ENCODE results near the gene CAPN9.

- TF ChIP-seq, protein P1, sequence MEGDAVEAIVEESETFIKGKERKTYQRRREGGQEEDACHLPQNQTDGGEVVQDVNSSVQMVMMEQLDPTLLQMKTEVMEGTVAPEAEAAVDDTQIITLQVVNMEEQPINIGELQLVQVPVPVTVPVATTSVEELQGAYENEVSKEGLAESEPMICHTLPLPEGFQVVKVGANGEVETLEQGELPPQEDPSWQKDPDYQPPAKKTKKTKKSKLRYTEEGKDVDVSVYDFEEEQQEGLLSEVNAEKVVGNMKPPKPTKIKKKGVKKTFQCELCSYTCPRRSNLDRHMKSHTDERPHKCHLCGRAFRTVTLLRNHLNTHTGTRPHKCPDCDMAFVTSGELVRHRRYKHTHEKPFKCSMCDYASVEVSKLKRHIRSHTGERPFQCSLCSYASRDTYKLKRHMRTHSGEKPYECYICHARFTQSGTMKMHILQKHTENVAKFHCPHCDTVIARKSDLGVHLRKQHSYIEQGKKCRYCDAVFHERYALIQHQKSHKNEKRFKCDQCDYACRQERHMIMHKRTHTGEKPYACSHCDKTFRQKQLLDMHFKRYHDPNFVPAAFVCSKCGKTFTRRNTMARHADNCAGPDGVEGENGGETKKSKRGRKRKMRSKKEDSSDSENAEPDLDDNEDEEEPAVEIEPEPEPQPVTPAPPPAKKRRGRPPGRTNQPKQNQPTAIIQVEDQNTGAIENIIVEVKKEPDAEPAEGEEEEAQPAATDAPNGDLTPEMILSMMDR (IDR thresholded peaks at IDR 0.05; ENCODE audit: low read depth, low read length, poor library complexity, severe bottlenecking): no peak
- TF ChIP-seq EZH2phosphoT487 (IDR thresholded peaks at IDR 0.05; ENCODE audit: borderline replicate concordance, low read length): no peak
Observed at GRCh38 chr1:230715510-230715909, 31.7 kb upstream of the CAPN9 start.
